Inflammatory macrophage (primary cell): ENCODE measurements around the gene ACTN1.

ENCODE experiments used
- DNase-seq, 2 donors: peaks; one replicate each; pipeline ENCODE4 v3.0.0-alpha.2; 2020 to 2022

The ACTN1 gene

DNA sequence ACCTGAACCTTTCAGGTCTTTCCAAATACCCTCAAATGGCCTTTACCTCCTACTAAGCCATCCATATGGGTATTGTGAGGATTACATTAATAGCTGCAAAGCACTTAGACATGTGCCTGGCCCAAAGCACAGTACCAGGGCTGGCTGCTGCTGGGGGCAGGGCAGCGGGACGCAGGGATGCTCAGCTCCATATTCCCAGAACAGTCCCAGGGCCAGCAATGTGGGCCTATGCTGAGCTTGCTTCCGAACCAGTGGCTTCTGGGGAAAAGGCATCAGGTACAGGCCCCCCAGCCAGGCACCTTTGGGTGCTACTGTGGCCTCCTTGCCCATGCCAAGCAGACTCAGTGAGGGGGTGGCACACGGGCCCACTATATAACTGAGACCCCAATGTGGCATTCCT is 10.4 kb downstream of the ACTN1 start:
- DNase-seq = no peak

- no peak for DNase-seq
These were observed 11.1 kb downstream of the ACTN1 start for GRCh38 chr14:68968051-68968450.

DNA sequence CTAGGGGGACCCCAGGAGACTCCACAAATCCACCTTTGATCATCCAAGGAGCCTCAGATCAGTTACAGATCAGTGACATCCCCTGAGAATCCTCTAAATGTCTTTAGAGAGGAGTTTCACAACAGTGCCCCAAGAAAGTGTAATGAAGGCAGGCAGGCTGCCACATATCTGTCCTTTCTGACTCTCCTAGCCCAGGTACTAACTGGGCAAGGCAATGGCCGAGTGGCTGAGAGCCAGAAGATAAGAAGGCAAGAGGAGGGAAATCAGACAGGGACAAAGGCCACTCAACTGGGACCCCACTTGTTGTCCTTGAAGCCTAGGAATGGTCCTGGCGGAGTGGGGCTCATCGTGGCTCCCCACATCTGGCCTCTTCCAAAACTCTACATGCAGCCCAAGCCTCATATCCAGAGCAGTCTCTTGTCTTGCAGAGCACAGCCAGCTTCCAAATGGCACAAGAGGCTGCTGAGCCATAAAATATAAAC is 11.6 kb downstream of the ACTN1 start:
- no peak for DNase-seq

DNA sequence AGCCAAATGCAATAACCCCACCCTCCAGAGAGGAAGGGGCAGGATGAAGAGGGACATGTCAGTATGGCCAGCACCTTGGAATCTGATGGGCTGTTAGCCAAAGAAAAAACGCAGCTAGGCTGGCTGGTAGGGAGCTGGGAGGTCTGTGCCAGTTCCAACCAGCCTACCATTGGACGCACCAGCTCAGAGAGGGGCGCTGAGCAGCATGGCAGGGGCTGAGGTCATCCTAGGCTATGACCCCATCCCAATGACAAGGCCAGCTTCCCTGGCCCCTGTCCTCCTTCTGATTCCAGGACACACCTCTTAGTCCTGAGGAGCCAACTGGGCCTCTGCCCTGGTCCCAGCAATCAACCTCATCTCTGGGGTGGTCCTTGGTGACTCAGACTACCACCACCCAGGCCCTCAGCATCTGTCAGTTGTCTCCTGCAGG is 12.2 kb downstream of the ACTN1 start:
- DNase-seq = no peak

DNA sequence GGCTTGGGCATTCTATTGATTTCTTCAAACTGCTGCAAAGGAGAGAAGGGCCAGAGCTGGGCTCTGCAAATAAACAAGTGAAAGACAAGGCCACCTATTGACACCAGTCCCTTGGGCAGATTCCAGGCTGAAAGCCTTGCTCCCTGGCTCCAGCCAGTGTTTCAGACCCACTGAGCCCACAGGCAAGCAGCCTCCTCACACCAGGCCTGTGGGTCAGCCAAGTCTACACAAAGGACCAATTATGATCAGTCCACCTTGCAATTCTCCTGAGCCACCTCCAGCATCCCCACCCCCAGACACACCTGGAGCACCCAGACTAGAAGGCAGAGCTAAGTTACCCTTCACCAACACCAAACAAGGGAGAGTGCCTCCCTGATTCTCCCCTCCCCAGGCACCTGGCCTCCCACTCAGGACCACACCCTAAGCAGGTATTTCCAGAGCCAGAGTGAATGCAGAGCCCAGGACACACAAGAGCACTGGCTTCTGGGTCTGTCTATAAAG is 13.8 kb downstream of the ACTN1 start:
- DNase-seq = no peak

DNA sequence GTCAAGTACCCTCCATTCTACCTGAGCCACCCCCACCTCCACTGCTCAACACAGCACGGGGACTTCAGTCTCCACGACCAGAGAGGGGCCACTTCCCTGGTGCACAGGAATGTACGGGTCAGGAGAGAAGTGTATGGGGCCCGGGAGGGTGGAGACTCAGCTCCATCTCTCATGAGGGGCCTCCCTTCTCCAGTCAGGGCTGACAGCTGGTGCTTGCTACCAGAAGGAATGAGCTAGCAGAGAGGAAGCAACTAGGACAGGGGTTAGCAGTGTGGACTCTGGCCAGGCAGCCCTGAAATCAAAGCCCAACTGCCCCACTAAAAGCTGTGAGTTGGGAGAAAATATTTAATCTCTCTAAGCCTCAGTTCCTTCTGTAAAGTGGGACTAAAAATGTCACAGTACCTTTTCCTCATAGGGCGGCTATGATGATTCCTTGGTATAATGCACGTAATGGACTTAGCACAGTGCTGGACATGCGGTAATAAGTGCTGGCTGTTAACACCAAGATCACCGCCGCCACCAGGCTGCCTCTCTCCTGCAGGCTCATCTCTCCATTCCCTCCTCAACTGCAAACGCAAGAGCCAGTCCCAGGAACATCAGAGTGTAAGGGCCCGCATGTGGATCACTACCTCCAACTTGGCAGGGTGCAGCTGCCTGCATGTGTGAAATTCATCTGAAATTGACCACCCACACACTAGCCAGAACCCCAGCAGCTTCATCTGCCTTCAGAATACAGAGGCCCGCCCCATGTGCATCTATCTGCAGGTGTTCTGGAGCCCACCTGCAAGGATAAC is 14.6 kb downstream of the ACTN1 start:
- no peak for DNase-seq

- no peak for DNase-seq
These were observed 16.4 kb downstream of the ACTN1 start for GRCh38 chr14:68962681-68963080.

DNA sequence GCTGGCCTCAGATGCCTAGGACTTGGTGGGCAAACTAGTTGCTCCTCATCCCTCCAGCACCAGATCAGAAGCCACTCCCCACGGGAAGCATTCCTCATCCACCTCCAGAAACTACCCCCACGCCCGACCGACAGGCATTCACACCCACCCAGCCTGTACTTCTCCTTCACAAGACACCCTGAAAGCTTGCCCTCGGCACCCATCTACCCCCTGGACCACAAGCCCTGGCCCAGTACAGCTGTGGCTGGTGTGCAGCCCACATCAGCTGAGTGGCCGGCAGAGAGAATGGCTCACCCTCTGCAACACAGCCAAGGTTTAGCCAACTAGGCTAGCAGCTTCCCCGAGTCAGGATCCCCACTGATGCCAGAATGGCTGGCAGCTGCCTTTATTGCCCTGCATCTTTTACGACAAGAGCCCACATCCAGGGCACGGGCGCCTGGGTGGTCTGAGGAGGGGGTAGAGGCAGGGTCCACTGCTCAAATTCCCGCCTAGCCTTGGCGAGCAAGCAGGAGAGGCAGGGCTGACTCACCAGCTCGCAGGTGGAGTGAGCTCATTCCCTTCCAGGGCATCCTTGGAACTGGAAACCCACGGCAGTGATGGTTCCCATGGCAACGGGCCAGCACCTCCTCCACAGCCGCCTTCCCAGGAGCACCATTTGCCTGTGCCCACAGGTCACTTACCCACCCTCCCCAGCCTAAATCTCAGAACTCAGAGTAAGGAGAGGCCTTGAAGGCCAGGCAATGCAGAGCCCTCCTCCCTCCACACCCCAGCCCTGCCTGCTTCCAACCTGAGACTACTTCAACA is 17.1 kb downstream of the ACTN1 start:
- DNase-seq = peak; percentile 28 to 66

GRCh38 chr14:68961361-68961760 is 17.7 kb downstream of the ACTN1 start:
- no peak for DNase-seq

- DNase-seq = no peak
These were observed 19.0 kb downstream of the ACTN1 start for GRCh38 chr14:68960123-68960522.

- DNase-seq = no peak
These were observed 20.1 kb downstream of the ACTN1 start for GRCh38 chr14:68959035-68959434.

GRCh38 chr14:68958553-68958952 is 20.5 kb downstream of the ACTN1 start:
- DNase-seq = no peak

GRCh38 chr14:68957775-68958174 is 21.3 kb downstream of the ACTN1 start:
- DNase-seq = peak in 1 of 2 donors; percentile 40

- DNase-seq = no peak
These were observed 22.4 kb downstream of the ACTN1 start for GRCh38 chr14:68956724-68957123.

DNA sequence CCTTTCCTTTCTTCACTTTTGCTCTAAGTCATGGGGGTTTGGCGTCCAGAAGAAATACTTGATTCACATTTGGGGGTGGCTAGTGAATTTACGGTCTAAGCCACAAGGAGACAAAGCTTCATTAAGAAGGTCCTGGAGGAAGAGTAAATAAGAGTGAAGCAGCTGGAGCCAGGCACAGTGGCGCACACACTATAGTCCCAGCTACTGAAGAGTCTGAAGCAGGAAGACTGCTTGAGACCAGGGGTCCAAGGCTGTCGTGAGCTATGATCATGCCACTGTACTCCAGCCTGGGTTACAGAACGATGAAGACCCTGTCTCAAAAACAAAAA is 23.3 kb downstream of the ACTN1 start:
- no peak for DNase-seq

- no peak for DNase-seq
These were observed 23.8 kb downstream of the ACTN1 start for GRCh38 chr14:68955164-68955850.

DNA sequence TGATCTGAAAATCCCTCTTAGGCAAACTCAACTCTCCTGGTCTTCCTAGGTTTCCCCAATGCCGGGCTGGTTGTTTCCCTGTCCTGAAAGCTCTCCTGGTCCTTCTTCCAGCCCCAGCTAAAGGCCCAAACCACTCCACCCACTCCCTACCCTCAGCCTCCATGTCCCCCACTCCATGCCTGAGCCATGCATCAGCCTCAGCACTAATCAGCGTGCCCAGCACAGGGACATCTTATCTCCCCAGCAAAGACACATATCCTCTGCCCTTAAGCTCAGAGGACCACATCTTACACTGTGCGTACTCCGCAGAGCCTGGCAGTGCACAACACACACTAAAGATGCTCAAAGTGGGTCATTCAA is 25.9 kb downstream of the ACTN1 start:
- no peak for DNase-seq

DNA sequence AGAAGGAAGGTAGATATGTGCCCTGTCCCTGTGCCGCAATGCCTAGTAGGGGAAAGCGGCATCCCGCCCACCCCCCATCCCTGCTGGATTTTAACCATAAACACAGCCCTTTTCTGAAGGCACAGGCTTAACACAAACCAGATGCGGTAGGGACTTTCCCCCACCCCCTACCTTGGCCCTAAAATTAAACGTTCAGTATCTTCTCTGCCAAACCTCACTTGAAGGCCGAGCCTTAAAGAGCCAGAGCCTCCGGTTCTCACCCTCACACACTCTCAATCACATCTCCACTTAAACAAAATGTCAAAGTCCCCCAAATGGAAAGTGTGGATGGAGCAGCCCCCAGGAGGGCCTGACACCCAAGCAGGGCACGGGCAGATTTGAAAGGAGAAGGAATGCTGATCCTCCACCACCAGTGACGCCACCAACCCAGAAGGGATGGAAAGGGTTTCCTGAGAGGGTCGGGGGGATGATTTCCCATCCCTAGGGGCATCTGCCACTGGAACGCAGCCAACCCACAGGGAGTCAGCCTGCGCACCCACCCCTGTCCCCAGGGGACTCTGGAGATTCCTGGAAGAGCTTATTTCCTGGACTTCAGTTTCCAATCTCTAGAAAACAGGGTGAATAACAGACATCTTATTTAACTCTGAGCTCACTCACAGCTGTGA is 26.4 kb downstream of the ACTN1 start:
- DNase-seq = no peak

DNA sequence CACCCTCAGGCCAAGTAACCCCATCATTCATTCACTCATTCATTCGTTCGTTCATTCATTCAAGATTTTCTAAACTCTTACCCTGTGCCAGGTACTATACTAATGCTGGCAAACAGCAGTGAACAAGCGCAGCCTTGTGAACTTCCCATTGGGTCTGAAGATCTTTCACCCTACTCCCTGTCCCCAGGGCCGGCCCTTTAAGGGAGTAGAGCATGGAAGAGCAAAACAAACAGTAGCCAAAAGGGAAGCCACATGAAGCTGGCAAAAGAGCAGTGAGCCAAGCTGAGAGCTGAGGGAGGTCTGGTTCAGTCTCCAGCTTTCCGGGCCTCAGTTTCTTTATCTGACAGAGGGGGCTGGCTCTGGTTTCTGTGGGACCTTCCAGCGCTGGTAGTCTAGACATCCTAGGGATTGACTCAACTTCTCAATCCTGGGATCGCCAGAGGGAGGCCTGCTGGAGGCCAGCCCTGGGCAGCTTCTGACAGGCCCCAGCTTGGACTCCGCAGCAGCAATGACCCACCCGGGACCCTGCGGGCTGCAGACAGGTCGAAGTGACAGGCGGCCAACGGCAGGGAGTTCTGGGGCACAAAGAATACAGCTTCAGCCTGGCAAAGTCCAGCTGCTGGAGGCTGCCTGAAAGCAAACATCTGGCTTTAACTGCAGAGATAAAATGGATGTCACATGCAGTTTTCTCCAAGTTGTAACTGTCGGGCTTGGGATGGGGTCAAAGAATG is 27.1 kb downstream of the ACTN1 start:
- no peak for DNase-seq

- DNase-seq = peak; percentile 95 to 96
These were observed 27.9 kb downstream of the ACTN1 start for GRCh38 chr14:68951035-68951797.

- DNase-seq = peak; percentile 46 to 56
These were observed 29.0 kb downstream of the ACTN1 start for GRCh38 chr14:68950111-68950510.
